Measurements from ENCODE around the gene TNNT1.

TNNT1 gene

GRCh38 chr19:55166530-55167268 is 17.7 kb upstream of the TNNT1 start, which contains the start of gene DNAAF3 (continued):
- TF ChIP-seq ZNF8 (CRISPR knock-in tag; IDR thresholded peaks at IDR 0.05) (no peak), CSDC2 (CRISPR knock-in tag; IDR thresholded peaks at IDR 0.05) (no peak)

- peak; percentile 88 for ATAC-seq
- TF ChIP-seq OSR1 (CRISPR knock-in tag; IDR thresholded peaks at IDR 0.05), result no peak
Measured at GRCh38 chr19:55165952-55166529, 17.0 kb upstream of the TNNT1 start.

GRCh38 chr19:55161571-55162322 is 12.7 kb upstream of the TNNT1 start:
- ATAC-seq, result no peak
- no peak for TF ChIP-seq CSDC2 (CRISPR knock-in tag; IDR thresholded peaks at IDR 0.05)
- TF ChIP-seq ZC3H10 (CRISPR knock-in tag; IDR thresholded peaks at IDR 0.05), result no peak
- no peak for TF ChIP-seq CREB5 (CRISPR knock-in tag; IDR thresholded peaks at IDR 0.05; ENCODE audit: low read depth)
- no peak for TF ChIP-seq PATZ1 (CRISPR knock-in tag; IDR thresholded peaks at IDR 0.05; ENCODE audit: borderline replicate concordance)
- no peak for TF ChIP-seq ESRRG (CRISPR knock-in tag; IDR thresholded peaks at IDR 0.05)

GRCh38 chr19:55160986-55161365 is 12.0 kb upstream of the TNNT1 start:
- TF ChIP-seq POU6F1 (CRISPR knock-in tag; IDR thresholded peaks at IDR 0.05; ENCODE audit: borderline replicate concordance, low read depth), result no peak
- no peak for TF ChIP-seq ARNTL (CRISPR knock-in tag; IDR thresholded peaks at IDR 0.05; ENCODE audit: borderline replicate concordance, low read depth)
- no peak for TF ChIP-seq SNAI2 (CRISPR knock-in tag; IDR thresholded peaks at IDR 0.05)
- TF ChIP-seq PATZ1 (CRISPR knock-in tag; IDR thresholded peaks at IDR 0.05; ENCODE audit: borderline replicate concordance), result no peak
- TF ChIP-seq BACH2 (CRISPR knock-in tag; IDR thresholded peaks at IDR 0.05; ENCODE audit: borderline replicate concordance), result no peak
- TF ChIP-seq OSR1 (CRISPR knock-in tag; IDR thresholded peaks at IDR 0.05), result no peak
- no peak for TF ChIP-seq ISL1 (CRISPR knock-in tag; IDR thresholded peaks at IDR 0.05)
- no peak for TF ChIP-seq TCF4 (CRISPR knock-in tag; IDR thresholded peaks at IDR 0.05; ENCODE audit: borderline replicate concordance)
- TF ChIP-seq PPARA (CRISPR knock-in tag; IDR thresholded peaks at IDR 0.05; ENCODE audit: borderline replicate concordance), result no peak
- TF ChIP-seq TSHZ2 (CRISPR knock-in tag; IDR thresholded peaks at IDR 0.05), result no peak
- no peak for TF ChIP-seq ESRRG (CRISPR knock-in tag; IDR thresholded peaks at IDR 0.05)
- TF ChIP-seq ZC3H10 (CRISPR knock-in tag; IDR thresholded peaks at IDR 0.05), result no peak
- TF ChIP-seq ZNF70 (CRISPR knock-in tag; IDR thresholded peaks at IDR 0.05), result no peak
- no peak for TF ChIP-seq TOX (CRISPR knock-in tag; IDR thresholded peaks at IDR 0.05; ENCODE audit: borderline replicate concordance)
- ATAC-seq, result no peak

Data from SK-N-SH treated with all-trans-retinoic acid at 6 μM for 48 hours (cell line).